ENCODE results near the gene NTRK1. TPM values are rescaled to one million over a fixed set of nuclear protein-coding genes. Genes with fewer than 3 reads are reported as not detected.

The NTRK1 gene
- total RNA-seq, 3 donors from 2014 or later (not counting 1 experiment from before 2014, with no cell fraction given): 1.7 to 16.7 (median 2.4) TPM

DNA sequence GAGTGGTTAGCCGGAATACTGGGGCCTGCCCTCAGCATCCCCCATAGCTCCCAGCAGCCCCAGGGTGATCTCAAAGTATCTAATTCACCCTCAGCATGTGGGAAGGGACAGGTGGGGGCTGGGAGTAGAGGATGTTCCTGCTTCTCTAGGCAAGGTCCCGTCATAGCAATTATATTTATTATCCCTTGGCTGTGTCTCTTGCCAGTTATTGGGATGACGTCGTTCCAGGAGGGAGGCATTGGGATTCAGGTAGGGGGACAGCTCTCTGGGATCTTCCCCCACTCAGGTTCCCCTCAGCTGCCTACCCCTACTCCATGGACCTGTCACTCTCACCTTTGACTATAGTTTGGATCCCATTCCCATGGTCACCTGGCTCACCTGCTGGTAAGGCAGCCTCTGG, 21.0 kb downstream of the NTRK1 start:
- Mint-ChIP-seq H3K4me1 (no peaks in the 10 kb centered on the region), H3K27me3 (ENCODE audit: low read depth in 2 of 2) (peaks cover 22 to 32% of the 10 kb centered on the region in 2 donors), H3K36me3 (no peaks in the 10 kb centered on the region), H3K4me3 (no peak overlapping the region), H3K27ac (no peak overlapping the region), H3K9me3 (no peaks in the 10 kb centered on the region)
- H3K4me3 ChIP-seq (ENCODE audit: low read length): no peak overlapping the region
- TF ChIP-seq, protein P1, sequence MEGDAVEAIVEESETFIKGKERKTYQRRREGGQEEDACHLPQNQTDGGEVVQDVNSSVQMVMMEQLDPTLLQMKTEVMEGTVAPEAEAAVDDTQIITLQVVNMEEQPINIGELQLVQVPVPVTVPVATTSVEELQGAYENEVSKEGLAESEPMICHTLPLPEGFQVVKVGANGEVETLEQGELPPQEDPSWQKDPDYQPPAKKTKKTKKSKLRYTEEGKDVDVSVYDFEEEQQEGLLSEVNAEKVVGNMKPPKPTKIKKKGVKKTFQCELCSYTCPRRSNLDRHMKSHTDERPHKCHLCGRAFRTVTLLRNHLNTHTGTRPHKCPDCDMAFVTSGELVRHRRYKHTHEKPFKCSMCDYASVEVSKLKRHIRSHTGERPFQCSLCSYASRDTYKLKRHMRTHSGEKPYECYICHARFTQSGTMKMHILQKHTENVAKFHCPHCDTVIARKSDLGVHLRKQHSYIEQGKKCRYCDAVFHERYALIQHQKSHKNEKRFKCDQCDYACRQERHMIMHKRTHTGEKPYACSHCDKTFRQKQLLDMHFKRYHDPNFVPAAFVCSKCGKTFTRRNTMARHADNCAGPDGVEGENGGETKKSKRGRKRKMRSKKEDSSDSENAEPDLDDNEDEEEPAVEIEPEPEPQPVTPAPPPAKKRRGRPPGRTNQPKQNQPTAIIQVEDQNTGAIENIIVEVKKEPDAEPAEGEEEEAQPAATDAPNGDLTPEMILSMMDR (IDR thresholded peaks at IDR 0.05): no peak
- intact Hi-C loops (cut with micrococcal nuclease): no loop called here
- DNase-seq: no peak
- peaks cover 3% of the 10 kb centered on the region for H3K27me3 ChIP-seq (ENCODE audit: control insufficient read depth, insufficient read depth, low read length)
- ATAC-seq: no peak
- H3K36me3 ChIP-seq (ENCODE audit: control insufficient read depth, insufficient read depth, low read length): no peaks in the 10 kb centered on the region
- H3K4me1 ChIP-seq (ENCODE audit: control insufficient read depth, insufficient read depth, low read length): no peaks in the 10 kb centered on the region
- 100% methylated on average over 3 of the region's 4 CpGs for WGBS (ENCODE audit: insufficient coverage)
- no peaks in the 10 kb centered on the region for H3K9me3 ChIP-seq (ENCODE audit: control insufficient read depth, insufficient read depth, low read length)
- no peak overlapping the region for H3K27ac ChIP-seq (ENCODE audit: low read length)

DNA sequence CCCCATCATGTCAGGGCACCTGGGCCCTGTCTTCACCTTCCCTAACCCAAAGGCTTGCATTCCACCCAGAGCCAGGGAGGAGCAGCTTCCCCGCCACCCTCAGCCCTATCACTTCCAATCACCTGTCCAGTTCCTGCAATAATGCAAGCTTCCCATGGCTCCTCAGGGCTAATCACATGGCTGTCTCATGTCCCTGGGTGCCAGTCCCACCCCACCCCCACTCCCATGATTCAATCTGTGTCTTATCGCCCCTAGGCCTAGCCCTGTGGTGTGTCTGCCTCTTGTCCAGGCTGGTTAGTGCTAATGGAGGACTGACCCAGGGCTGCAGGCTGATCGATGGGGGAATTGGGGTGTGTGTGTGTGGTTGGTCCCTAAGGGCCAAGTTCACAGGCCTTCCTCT, 21.9 kb downstream of the NTRK1 start:
- peaks cover 3% of the 10 kb centered on the region for H3K27me3 ChIP-seq (ENCODE audit: control insufficient read depth, insufficient read depth, low read length)
- Mint-ChIP-seq H3K4me1 (no peaks in the 10 kb centered on the region), H3K9me3 (no peaks in the 10 kb centered on the region), H3K36me3 (no peaks in the 10 kb centered on the region), H3K27me3 (ENCODE audit: low read depth in 2 of 2) (peaks cover 21 to 34% of the 10 kb centered on the region in 2 donors), H3K4me3 (no peak overlapping the region), H3K27ac (no peak overlapping the region)
- no peak overlapping the region for H3K27ac ChIP-seq (ENCODE audit: low read length)
- H3K36me3 ChIP-seq (ENCODE audit: control insufficient read depth, insufficient read depth, low read length): no peaks in the 10 kb centered on the region
- WGBS (ENCODE audit: insufficient coverage): 73% methylated on average over 2 of the region's 3 CpGs
- intact Hi-C loops (cut with micrococcal nuclease): no loop called here
- DNase-seq (no peak), ATAC-seq (no peak)
- TF ChIP-seq, protein P1 (IDR thresholded peaks at IDR 0.05): no peak
- no peaks in the 10 kb centered on the region for H3K9me3 ChIP-seq (ENCODE audit: control insufficient read depth, insufficient read depth, low read length)
- no peak overlapping the region for H3K4me3 ChIP-seq (ENCODE audit: low read length)
- no peaks in the 10 kb centered on the region for H3K4me1 ChIP-seq (ENCODE audit: control insufficient read depth, insufficient read depth, low read length)

DNA sequence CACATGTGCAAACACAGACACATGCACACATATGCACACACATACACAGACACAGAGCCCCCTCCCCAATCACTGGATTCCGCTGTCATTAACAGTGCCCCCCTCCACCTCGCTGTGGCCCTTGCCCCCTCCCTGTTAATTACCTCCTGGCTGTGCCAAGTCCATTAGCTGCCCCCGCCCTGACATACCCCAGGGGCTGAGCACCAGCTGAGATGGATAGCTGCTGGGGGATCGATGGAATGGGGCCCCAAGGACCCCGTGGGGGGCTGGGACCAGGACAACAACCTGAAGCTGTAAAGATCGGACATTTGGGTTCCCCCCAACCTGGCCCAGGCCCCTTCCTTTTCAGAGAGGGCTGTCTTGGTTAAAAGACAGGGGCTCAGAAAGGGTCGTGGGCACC, 23.3 kb downstream of the NTRK1 start:
- H3K36me3 Mint-ChIP-seq: no peaks in the 10 kb centered on the region
- TF ChIP-seq, protein P1 (IDR thresholded peaks at IDR 0.05): no peak
- peaks cover 14 to 29% of the 10 kb centered on the region in 2 donors for H3K27me3 Mint-ChIP-seq (ENCODE audit: low read depth in 2 of 2)
- Histone ChIP-seq H3K27me3 (ENCODE audit: control insufficient read depth, insufficient read depth, low read length) (peaks cover 3% of the 10 kb centered on the region), H3K4me1 (ENCODE audit: control insufficient read depth, insufficient read depth, low read length) (no peaks in the 10 kb centered on the region), H3K27ac (ENCODE audit: low read length) (no peak overlapping the region), H3K4me3 (ENCODE audit: low read length) (no peak overlapping the region), H3K9me3 (ENCODE audit: control insufficient read depth, insufficient read depth, low read length) (no peaks in the 10 kb centered on the region), H3K36me3 (ENCODE audit: control insufficient read depth, insufficient read depth, low read length) (no peaks in the 10 kb centered on the region)
- intact Hi-C loops (cut with micrococcal nuclease): no loop called here
- ATAC-seq: no peak
- WGBS (ENCODE audit: insufficient coverage): 76% methylated on average over 7 of the region's 7 CpGs
- no peak overlapping the region for H3K27ac Mint-ChIP-seq
- no peaks in the 10 kb centered on the region for H3K9me3 Mint-ChIP-seq
- no peak for DNase-seq
- H3K4me1 Mint-ChIP-seq: no peaks in the 10 kb centered on the region
- H3K4me3 Mint-ChIP-seq: no peak overlapping the region

DNA sequence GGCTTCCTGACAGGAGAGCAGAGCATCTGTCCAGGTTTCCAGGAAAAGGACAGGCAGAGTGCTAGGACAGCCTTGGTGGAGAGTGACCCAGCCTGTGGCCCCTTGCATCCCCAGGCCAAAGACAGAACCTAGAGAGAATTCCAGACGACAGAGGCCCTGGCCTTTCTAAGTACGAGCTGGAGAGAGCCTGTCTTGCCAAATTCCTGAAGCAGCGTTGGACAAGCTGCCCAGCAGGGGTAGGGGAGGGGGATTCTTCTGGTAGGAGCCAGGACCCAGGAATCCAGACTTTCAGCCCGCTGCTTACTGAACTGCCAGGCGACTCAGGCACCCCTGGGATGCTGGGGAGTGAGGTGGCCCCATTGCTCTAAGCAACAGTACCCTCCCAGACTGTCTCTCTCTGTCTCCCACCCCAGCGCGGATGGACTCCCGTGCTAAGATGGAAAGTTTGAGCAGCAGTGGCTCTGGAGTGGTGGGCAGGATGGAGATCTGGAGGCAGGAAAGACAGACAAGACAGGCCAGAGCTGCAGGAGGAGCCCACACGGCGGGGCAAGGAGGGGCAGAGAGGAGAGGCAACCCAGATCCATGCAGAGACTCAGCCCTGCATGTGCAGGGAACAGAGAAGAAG, 24.0 kb downstream of the NTRK1 start:
- H3K27me3 ChIP-seq (ENCODE audit: control insufficient read depth, insufficient read depth, low read length): peaks cover 3% of the 10 kb centered on the region
- H3K4me1 ChIP-seq (ENCODE audit: control insufficient read depth, insufficient read depth, low read length): no peaks in the 10 kb centered on the region
- Mint-ChIP-seq H3K27ac (no peak overlapping the region), H3K36me3 (no peaks in the 10 kb centered on the region), H3K4me3 (no peak overlapping the region), H3K9me3 (no peaks in the 10 kb centered on the region), H3K4me1 (no peaks in the 10 kb centered on the region), H3K27me3 (ENCODE audit: low read depth in 2 of 2) (peaks cover 19 to 32% of the 10 kb centered on the region in 2 donors)
- intact Hi-C loops (cut with micrococcal nuclease): no loop called here
- TF ChIP-seq, protein P1 (IDR thresholded peaks at IDR 0.05): no peak
- no peak overlapping the region for H3K4me3 ChIP-seq (ENCODE audit: low read length)
- H3K36me3 ChIP-seq (ENCODE audit: control insufficient read depth, insufficient read depth, low read length): no peaks in the 10 kb centered on the region
- DNase-seq (no peak), ATAC-seq (no peak)
- H3K27ac ChIP-seq (ENCODE audit: low read length): no peak overlapping the region
- H3K9me3 ChIP-seq (ENCODE audit: control insufficient read depth, insufficient read depth, low read length): no peaks in the 10 kb centered on the region
- 85% methylated on average over 10 of the region's 10 CpGs for WGBS (ENCODE audit: insufficient coverage)
